B cell (primary cell): ENCODE measurements around the gene CCL8. TPM values are rescaled to one million over a fixed set of nuclear protein-coding genes. Genes with fewer than 3 reads are reported as not detected.

Experiments
- ATAC-seq: fragments of 200-7000 bp; cut with Tn5 transposase; one replicate; pipeline ENCODE4 v1.10.0; 2021; ENCODE audit warnings: low read depth, mild to moderate bottlenecking, moderate number of reproducible peaks, moderate library complexity
- CTCF ChIA-PET: fragments of 350-600 bp; sonication (Branson Sonifier 250); formaldehyde crosslinking; loops from one replicate; lab custom pipeline; 2021; ENCODE audit warnings: antibody characterized with exemption, inconsistent platforms; lab: Charles Lee
- POLR2A ChIA-PET: fragments of 350-600 bp; sonication (Branson Sonifier 250); formaldehyde crosslinking; loops from one replicate; lab custom pipeline; 2021; ENCODE audit warnings: antibody characterized with exemption; lab: Charles Lee
- DNase-seq: peaks from one replicate; pipeline ENCODE4 v3.0.0; 2013
- H2AFZ ChIP-seq: 2 replicates; pipeline ENCODE4 v1.6.1; 2012; ENCODE audit warnings: mild to moderate bottlenecking, low read depth, low read length; ENCODE audit not compliant: insufficient read depth, poor library complexity, severe bottlenecking
- H3K27ac ChIP-seq, 2 donors: 1 replicate in 1 of 2; 2 replicates in 1 of 2; pipeline ENCODE4 v1.5.1; 2012 to 2013; ENCODE audit warnings: low read length in 2 of 2, mild to moderate bottlenecking in 2 of 2, moderate library complexity in 1 of 2
- H3K27me3 ChIP-seq, 4 experiments: fragments of 200-600 bp in 1 of 4; sonication (generic) in 1 of 4; replicated peaks in 1 of 4; 1 replicate in 2 of 4; 2 replicates in 2 of 4; pipeline versions ENCODE4 v1.6.1 to v1.7.0; 2013 to 2016; ENCODE audit warnings: low read length in 3 of 4, mild to moderate bottlenecking in 2 of 4, mixed read lengths in 1 of 4, moderate library complexity in 1 of 4; ENCODE audit not compliant: insufficient read depth in 4 of 4, control insufficient read depth in 3 of 4; ENCODE audit errors: control extremely low read depth in 1 of 4
- H3K36me3 ChIP-seq, 2 experiments: replicated peaks in 1 of 2; 1 replicate in 1 of 2; 2 replicates in 1 of 2; pipeline versions ENCODE4 v1.6.1 to v1.7.1; 2013; ENCODE audit warnings: low read length in 1 of 2; ENCODE audit not compliant: insufficient read depth in 2 of 2, control insufficient read depth in 1 of 2; ENCODE audit errors: control extremely low read depth in 1 of 2, extremely low read depth in 1 of 2
- H3K4me1 ChIP-seq, 2 donors: fragments of 200-600 bp in 1 of 2; sonication (generic) in 1 of 2; 1 replicate in 1 of 2; 2 replicates in 1 of 2; pipeline versions ENCODE4 v1.5.1 to v1.6.1; 2013 to 2017; ENCODE audit warnings: low read length in 2 of 2; ENCODE audit not compliant: control insufficient read depth in 2 of 2, insufficient read depth in 2 of 2
- H3K4me2 ChIP-seq: replicated peaks from 2 replicates; pipeline ENCODE3; 2012; ENCODE audit warnings: mild to moderate bottlenecking, low read depth, low read length; ENCODE audit not compliant: poor library complexity, severe bottlenecking
- H3K4me3 ChIP-seq, 5 experiments: fragments of 200-600 bp in 1 of 5; sonication (generic) in 1 of 5; 1 replicate in 3 of 5; 2 replicates in 2 of 5; pipeline versions ENCODE4 v1.5.1 to v1.7.0; 2011 to 2016; ENCODE audit warnings: low read length in 4 of 5, mild to moderate bottlenecking in 4 of 5, low read depth in 2 of 5, control low read depth in 1 of 5, moderate library complexity in 1 of 5; ENCODE audit not compliant: insufficient read depth in 1 of 5; ENCODE audit errors: control extremely low read depth in 1 of 5, extremely low read depth in 1 of 5
- H3K79me2 ChIP-seq: fragments of 200-600 bp; sonication (generic); one replicate; pipeline ENCODE4 v1.6.0; 2016; ENCODE audit warnings: low read length; ENCODE audit not compliant: control insufficient read depth, insufficient read depth
- H3K9ac ChIP-seq: fragments of 200-600 bp; sonication (generic); 2 replicates; pipeline ENCODE4 v1.6.1; 2017; ENCODE audit warnings: mild to moderate bottlenecking, low read length, moderate library complexity
- H3K9me3 ChIP-seq, 3 donors: one replicate each; pipeline versions ENCODE4 v1.6.1 to v1.7.1; 2013; ENCODE audit warnings: low read length in 2 of 3; ENCODE audit not compliant: control insufficient read depth in 2 of 3, insufficient read depth in 1 of 3; ENCODE audit errors: control extremely low read depth in 1 of 3
- H4K20me1 ChIP-seq: 2 replicates; pipeline ENCODE4 v1.6.0; 2012; ENCODE audit warnings: mild to moderate bottlenecking, low read length; ENCODE audit not compliant: insufficient read depth, control insufficient read depth, poor library complexity, severe bottlenecking
- H3K27ac Mint-ChIP-seq: one replicate; pipeline ENCODE4 v1.8.0; 2021; ENCODE audit warnings: mixed read lengths
- H3K27me3 Mint-ChIP-seq: one replicate; pipeline ENCODE4 v1.8.0; 2021; ENCODE audit warnings: mixed read lengths
- H3K4me1 Mint-ChIP-seq: one replicate; pipeline ENCODE4 v1.8.0; 2021; ENCODE audit warnings: mixed read lengths
- H3K4me3 Mint-ChIP-seq: one replicate; pipeline ENCODE4 v1.8.0; 2021; ENCODE audit warnings: mixed read lengths
- H3K9me3 Mint-ChIP-seq: one replicate; pipeline ENCODE4 v1.8.0; 2022; ENCODE audit warnings: mixed read lengths; ENCODE audit not compliant: insufficient read depth
- EZH2 ChIP-seq: IDR thresholded peaks from 2 replicates; pipeline ENCODE4 v1.6.1; 2012; ENCODE audit warnings: borderline replicate concordance, low read depth, mild to moderate bottlenecking, moderate library complexity, low read length; ENCODE audit not compliant: insufficient read depth, poor library complexity, severe bottlenecking
- WGBS: methylation state at CpG from one replicate; pipeline ENCODE4 v1.1.5; 2013; ENCODE audit warnings: missing lambda C conversion rate; ENCODE audit not compliant: insufficient coverage; 5-methylcytosine and 5-hydroxymethylcytosine counted together
- intact Hi-C: fragments of 100-400 bp; cut with micrococcal nuclease; formaldehyde crosslinking; loops from one replicate; pipeline ENCODE4 v1.10.0; 2022
- polyA plus RNA-seq: library from polyadenylated mRNA; depleted of rRNA; stranded (reverse); fragments of >200 nt; gene quantifications from 2 replicates; pipeline ENCODE4 v1.2.3, GENCODE V29; 2012
- total RNA-seq, 2 donors: library from RNA; stranded (reverse); fragments of 120-200 nt in 1 of 2; gene quantifications; 1 replicate in 1 of 2; 2 replicates in 1 of 2; pipeline versions ENCODE4 v1.2.3 to v1.2.4, GENCODE V29; 2013 to 2022
- TF ChIP-seq, protein P1 (sequence below): fragments of 200-600 bp; IDR thresholded peaks from one replicate; pipeline ENCODE4 v1.8.0; 2022; ENCODE audit warnings: antibody characterized with exemption, mild to moderate bottlenecking

Gene CCL8
- total and polyA plus RNA-seq, 2 donors (not counting 1 experiment from before 2014, with no cell fraction given) = not detected

DNA sequence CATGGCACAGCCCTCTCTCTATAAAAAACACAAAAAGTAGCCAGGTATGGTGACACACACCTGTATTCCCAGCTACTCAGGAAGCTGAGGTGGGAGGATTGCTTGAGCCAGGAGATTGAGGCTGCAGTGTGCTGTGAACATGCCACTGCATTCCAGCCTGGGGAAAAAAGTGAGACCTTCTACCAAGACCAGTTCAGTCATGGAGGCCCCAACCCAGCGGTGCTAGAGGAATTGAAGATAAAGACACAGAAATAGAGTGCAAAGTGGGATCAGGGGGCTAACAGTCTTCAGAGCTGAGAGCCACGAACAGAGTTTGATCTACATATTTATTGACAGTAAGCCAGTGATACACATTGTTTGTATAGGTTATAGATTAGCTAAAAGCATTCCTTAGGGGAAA, 15.6 kb upstream of the CCL8 start:
- no peak overlapping the region for H3K4me3 Mint-ChIP-seq
- H2AFZ ChIP-seq = no peak overlapping the region
- no peak overlapping the region for H3K27ac ChIP-seq
- no peaks in the 10 kb centered on the region for H3K36me3 ChIP-seq
- no peaks in the 10 kb centered on the region for H4K20me1 ChIP-seq
- intact Hi-C loops = no loop called here
- peaks cover 6 to 9% of the 10 kb centered on the region in 2 donors for H3K4me1 ChIP-seq
- peaks cover 13% of the 10 kb centered on the region for H3K4me1 Mint-ChIP-seq
- WGBS = 88% methylated on average over 1 of the region's 2 CpGs
- DNase-seq = no peak
- H3K27me3 Mint-ChIP-seq = peaks cover 52% of the 10 kb centered on the region
- H3K27me3 ChIP-seq = peaks cover 0 to 14% (median 5%) of the 10 kb centered on the region in 4 experiments
- ATAC-seq = no peak
- no peaks in the 10 kb centered on the region for H3K9me3 Mint-ChIP-seq
- no peaks in the 10 kb centered on the region for H3K79me2 ChIP-seq
- H3K9me3 ChIP-seq = no peaks in the 10 kb centered on the region
- H3K27ac Mint-ChIP-seq = no peak overlapping the region
- TF ChIP-seq EZH2 = no peak
- TF ChIP-seq, protein P1, sequence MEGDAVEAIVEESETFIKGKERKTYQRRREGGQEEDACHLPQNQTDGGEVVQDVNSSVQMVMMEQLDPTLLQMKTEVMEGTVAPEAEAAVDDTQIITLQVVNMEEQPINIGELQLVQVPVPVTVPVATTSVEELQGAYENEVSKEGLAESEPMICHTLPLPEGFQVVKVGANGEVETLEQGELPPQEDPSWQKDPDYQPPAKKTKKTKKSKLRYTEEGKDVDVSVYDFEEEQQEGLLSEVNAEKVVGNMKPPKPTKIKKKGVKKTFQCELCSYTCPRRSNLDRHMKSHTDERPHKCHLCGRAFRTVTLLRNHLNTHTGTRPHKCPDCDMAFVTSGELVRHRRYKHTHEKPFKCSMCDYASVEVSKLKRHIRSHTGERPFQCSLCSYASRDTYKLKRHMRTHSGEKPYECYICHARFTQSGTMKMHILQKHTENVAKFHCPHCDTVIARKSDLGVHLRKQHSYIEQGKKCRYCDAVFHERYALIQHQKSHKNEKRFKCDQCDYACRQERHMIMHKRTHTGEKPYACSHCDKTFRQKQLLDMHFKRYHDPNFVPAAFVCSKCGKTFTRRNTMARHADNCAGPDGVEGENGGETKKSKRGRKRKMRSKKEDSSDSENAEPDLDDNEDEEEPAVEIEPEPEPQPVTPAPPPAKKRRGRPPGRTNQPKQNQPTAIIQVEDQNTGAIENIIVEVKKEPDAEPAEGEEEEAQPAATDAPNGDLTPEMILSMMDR = no peak
- ChIA-PET POLR2A (no interaction called here), CTCF (no interaction called here)
- no peak overlapping the region for H3K4me3 ChIP-seq
- H3K9ac ChIP-seq = no peak overlapping the region
- no peak overlapping the region for H3K4me2 ChIP-seq

DNA sequence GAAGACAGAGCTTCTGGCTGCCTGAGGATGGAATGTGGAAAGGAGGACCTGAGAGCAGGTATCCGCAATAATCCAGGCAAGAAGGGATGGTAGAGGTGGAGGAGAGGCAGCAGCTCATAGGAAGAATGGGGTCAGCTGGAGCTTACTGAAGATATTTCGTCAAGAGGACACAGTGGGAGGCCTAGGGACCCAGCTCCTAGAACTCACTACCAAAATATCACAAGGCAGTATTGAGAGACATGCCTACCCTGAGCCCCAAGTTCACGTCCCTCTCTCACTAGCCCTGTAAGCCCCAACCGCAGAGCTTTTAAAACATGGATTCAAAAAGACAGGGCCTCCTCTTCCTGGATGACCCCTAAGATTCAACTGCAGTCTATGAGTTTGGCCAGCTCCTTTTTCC, 14.2 kb upstream of the CCL8 start:
- no peak overlapping the region for H2AFZ ChIP-seq
- no peak overlapping the region for H3K27ac Mint-ChIP-seq
- H4K20me1 ChIP-seq = no peaks in the 10 kb centered on the region
- no peak overlapping the region for H3K27ac ChIP-seq
- CTCF ChIA-PET = no interaction called here
- TF ChIP-seq, protein P1 = no peak
- no peak for TF ChIP-seq EZH2
- H3K9ac ChIP-seq = no peak overlapping the region
- H3K4me2 ChIP-seq = no peak overlapping the region
- H3K4me3 Mint-ChIP-seq = no peak overlapping the region
- peaks cover 49% of the 10 kb centered on the region for H3K27me3 Mint-ChIP-seq
- no peaks in the 10 kb centered on the region for H3K79me2 ChIP-seq
- no peaks in the 10 kb centered on the region for H3K9me3 ChIP-seq
- ATAC-seq = no peak
- WGBS = 95% methylated on average over 4 of the region's 4 CpGs
- H3K36me3 ChIP-seq = no peaks in the 10 kb centered on the region
- no peak overlapping the region for H3K4me3 ChIP-seq
- peaks cover 0 to 13% (median 5%) of the 10 kb centered on the region in 4 experiments for H3K27me3 ChIP-seq
- intact Hi-C loops = no loop called here
- H3K4me1 Mint-ChIP-seq = peaks cover 3% of the 10 kb centered on the region
- peaks cover under 1 to 2% of the 10 kb centered on the region in 2 donors for H3K4me1 ChIP-seq
- POLR2A ChIA-PET = no interaction called here
- H3K9me3 Mint-ChIP-seq = no peaks in the 10 kb centered on the region
- no peak for DNase-seq
